GM10248 (cell line): Measurements from ENCODE around the gene SLCO3A1.

ENCODE experiments used
- CTCF ChIA-PET: fragments of 300-600 bp; sonication (Branson Sonifier 250); formaldehyde crosslinking; extraction: SDS; loops from one replicate; lab custom pipeline; 2021; ENCODE audit warnings: antibody characterized with exemption; lab: Yijun Ruan, JAX
- POLR2A ChIA-PET: fragments of 350-650 bp; sonication (Branson Sonifier 250); formaldehyde crosslinking; extraction: SDS; loops from one replicate; lab custom pipeline; 2020; ENCODE audit warnings: antibody characterized with exemption; lab: Yijun Ruan, JAX
- DNase-seq: peaks from one replicate; pipeline ENCODE4 v3.0.0; 2012; ENCODE audit errors: extremely low spot score
- TF ChIP-seq, protein P1 (sequence below): IDR thresholded peaks from 2 replicates; pipeline ENCODE4 v1.5.1; 2012; ENCODE audit warnings: mild to moderate bottlenecking, low read depth; ENCODE audit errors: extremely low read depth, missing control alignments, control extremely low read depth

SLCO3A1 gene

DNA sequence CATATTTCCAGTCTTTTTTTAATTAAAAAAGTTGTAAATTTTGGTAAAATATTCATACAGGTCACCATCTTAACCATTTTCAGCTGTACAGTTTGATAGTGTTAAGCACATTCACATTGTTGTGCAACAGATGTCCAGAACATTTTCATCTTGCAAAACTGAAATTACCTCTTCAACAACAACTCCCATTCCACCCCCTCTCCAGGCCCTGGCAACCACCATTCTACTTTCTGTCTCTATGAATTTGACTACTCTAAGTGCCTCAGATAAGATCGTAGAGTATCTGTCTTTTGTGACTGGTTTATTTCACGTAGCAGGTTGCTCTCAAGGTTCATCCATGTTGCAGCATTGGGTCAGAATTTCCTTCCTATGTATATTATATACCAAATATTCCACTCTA lies 76.0 kb downstream of the SLCO3A1 start:
- TF ChIP-seq, protein P1, sequence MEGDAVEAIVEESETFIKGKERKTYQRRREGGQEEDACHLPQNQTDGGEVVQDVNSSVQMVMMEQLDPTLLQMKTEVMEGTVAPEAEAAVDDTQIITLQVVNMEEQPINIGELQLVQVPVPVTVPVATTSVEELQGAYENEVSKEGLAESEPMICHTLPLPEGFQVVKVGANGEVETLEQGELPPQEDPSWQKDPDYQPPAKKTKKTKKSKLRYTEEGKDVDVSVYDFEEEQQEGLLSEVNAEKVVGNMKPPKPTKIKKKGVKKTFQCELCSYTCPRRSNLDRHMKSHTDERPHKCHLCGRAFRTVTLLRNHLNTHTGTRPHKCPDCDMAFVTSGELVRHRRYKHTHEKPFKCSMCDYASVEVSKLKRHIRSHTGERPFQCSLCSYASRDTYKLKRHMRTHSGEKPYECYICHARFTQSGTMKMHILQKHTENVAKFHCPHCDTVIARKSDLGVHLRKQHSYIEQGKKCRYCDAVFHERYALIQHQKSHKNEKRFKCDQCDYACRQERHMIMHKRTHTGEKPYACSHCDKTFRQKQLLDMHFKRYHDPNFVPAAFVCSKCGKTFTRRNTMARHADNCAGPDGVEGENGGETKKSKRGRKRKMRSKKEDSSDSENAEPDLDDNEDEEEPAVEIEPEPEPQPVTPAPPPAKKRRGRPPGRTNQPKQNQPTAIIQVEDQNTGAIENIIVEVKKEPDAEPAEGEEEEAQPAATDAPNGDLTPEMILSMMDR = no peak
- DNase-seq = no peak
- CTCF ChIA-PET = interaction anchor here (0.9 kb wide), 1 partner anchor 11 kb away, joined by 3 read pairs; no protein-coding TSS in a partner anchor
- POLR2A ChIA-PET = no interaction called here

DNA sequence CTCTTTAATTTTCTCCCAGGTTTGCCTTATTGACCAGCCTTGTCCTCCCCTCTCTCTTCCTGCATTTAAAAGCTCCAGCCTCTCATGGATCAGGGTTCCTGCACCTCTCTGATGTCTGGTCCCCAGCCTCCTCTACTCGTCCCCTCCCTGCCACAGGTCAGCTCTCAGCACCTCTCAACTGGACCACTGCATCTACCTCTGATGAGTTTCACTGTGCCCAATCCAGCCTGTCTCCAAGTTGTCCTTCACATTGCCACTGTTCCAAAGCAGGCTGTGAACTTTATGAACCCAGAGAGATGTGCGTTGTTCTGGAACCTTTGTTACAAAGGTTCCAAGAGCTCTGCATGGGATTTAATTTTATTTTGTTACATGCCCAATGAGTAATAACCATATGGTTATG lies 76.6 kb downstream of the SLCO3A1 start:
- ChIA-PET POLR2A (no interaction called here), CTCF (no interaction called here)
- TF ChIP-seq, protein P1 = no peak
- no peak for DNase-seq

DNA sequence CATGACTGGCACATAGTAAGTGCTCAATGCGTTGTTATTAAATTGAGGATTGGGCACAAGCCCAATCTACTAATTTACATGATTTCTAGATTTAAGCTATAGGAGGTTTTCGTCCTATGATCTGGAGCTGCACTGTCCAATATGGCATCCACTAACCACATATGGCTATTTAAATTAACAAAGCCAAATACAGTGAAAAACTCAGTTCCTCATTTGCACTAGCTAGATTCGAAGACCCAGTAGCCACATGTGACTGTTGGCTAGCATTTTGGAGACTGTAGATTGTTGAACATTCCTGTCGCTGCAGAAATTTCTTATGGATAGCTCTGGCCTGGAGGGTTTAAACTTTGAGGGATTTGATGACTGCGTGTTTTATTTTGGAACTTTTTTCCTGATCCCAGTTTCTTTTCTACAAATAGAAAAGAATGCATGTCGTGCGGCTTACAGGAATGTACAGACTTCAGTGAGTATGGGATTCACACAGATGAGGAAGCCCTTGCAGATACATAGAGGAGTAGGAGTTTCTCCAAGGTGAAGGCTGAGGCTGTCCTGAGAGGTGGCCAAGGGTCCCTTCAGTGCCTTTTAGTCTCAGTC lies 82.8 kb downstream of the SLCO3A1 start:
- DNase-seq = no peak
- ChIA-PET POLR2A (no interaction called here), CTCF (no interaction called here)
- TF ChIP-seq, protein P1 = no peak

DNA sequence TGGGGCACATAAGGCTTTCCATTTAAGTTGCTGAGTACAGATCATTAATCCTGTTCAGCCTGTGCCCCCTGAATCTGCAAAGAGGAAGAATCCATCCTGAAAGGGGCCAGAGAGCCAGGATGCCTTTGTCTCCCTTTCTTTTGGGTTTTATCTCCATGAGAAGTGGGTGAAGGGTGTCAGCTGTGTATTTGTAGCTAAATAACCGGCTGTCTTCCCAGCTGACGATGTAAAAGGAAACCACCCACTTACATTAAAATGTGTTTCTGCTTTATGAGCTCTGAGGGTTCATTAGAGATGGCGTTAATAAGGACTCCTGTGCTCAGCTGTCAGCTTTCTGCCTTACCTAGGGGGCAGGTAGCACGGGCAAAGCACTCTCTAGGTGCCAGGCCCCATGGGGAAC lies 83.4 kb downstream of the SLCO3A1 start:
- no peak for DNase-seq
- ChIA-PET POLR2A (no interaction called here), CTCF (interaction anchor here (1.4 kb wide), 1 partner anchor 14 kb away, joined by 3 read pairs; no protein-coding TSS in a partner anchor)
- TF ChIP-seq, protein P1 = no peak

DNA sequence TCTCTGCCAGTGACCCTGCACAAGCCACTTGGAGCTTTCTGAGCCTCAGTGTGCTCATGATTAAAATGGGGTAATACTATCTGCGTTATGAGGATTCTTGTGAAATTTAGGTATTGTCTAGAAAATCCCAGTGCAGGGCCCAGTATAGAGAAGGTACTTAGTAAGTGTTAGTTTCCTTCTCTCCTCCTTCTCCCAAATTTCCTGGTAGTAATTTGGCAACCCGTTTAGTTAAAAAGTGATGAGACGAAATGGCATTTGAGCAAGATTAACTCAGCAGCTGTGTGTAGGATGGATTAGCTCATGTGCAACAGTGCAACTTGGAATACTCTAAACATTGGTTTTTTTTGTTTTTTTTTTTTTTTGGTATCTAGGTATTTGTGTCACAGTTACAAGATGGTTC lies 84.6 kb downstream of the SLCO3A1 start:
- TF ChIP-seq, protein P1 = no peak
- POLR2A ChIA-PET = no interaction called here
- no peak for DNase-seq
- CTCF ChIA-PET = interaction anchor here (1.4 kb wide), 1 partner anchor 15 kb away, joined by 3 read pairs; no protein-coding TSS in a partner anchor

DNA sequence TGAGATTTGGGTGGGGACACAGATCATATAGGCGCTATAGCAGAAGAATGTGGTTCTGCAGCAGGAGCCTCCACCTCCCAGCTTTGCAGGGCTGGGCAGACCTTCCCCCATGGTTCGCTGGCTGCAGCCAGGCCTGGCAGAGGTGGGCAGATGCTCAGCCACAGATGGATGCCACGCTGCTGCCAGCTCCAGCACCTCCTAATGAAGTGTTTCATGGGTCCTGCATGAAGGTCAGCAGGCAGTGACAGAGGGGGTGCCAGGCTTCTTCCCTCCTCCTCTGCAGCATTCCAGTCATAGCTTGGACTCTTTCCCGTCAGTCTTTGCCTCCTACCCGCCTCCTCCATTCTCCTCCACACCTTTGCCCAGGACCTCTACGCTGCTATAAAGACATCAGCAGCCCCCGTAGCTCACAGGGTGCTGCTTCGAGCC lies 85.9 kb downstream of the SLCO3A1 start:
- DNase-seq = no peak
- POLR2A ChIA-PET = no interaction called here
- CTCF ChIA-PET = interaction anchor here (1.2 kb wide), 1 partner anchor 11 kb away, joined by 5 read pairs; no protein-coding TSS in a partner anchor
- TF ChIP-seq, protein P1 = no peak
